SIG-M5 (cell line): Measurements from ENCODE around the gene AHNAK.

Experiments used
- DNase-seq: peaks from one replicate; lab custom pipeline; 2025; lab: John Stamatoyannopoulos, UW

AHNAK gene

DNA sequence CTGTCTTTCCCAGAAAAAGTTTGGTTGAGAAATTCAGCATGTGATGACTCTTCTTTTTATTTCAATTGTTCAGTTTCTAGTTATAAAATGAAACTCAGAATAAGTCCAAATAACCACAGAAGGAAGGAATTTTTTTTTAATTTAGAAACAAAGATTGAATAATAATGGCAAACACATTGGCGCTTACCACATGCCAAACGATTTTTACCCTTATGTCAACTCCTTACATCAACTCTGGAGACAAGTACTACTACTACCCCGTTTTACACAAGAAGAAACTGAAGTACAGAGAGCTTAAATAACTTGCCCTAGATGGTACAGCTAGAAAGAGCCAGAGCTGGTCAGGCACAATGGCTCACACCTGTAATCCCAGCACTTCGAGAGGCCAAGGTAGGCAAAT lies 52.4 kb downstream of the AHNAK start:
- DNase-seq: no peak

DNA sequence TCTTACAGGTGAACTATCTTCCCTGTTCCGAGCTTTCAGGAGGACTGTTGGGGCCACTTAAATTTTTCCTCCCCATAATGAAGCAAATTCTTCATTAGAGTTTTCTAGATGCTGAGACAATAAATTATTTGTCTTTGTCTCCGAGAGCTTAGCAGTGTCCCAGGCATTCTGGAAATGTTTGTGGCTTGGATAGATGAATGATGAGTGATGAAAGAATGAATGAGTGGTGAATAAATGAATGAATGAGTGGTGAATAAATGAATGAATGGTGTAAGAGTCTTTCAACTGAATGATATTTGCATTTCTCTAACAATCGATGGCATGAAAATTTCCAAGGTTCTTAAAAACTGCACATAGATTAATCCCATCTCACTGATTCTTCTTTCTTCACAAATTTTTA lies 52.8 kb downstream of the AHNAK start:
- no peak for DNase-seq

DNA sequence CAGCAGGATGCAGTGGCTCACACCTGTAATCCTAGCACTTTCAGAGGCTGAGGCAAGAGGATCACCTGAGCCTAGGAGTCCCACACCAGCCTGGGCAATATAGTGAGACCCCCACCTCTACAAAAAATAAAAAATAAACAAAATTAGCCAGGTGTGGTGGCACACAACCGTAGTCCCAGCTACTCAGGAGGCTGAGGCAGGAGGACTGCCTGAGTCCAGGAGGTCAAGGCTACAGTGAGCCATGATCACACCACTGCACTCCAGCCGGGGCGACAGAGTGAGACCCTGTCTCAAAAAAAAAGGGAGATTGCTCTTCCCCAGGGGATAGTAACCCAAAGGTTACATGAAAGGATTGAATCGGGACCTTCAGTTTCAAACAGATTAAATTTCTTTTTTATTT lies 54.0 kb downstream of the AHNAK start:
- DNase-seq: no peak

DNA sequence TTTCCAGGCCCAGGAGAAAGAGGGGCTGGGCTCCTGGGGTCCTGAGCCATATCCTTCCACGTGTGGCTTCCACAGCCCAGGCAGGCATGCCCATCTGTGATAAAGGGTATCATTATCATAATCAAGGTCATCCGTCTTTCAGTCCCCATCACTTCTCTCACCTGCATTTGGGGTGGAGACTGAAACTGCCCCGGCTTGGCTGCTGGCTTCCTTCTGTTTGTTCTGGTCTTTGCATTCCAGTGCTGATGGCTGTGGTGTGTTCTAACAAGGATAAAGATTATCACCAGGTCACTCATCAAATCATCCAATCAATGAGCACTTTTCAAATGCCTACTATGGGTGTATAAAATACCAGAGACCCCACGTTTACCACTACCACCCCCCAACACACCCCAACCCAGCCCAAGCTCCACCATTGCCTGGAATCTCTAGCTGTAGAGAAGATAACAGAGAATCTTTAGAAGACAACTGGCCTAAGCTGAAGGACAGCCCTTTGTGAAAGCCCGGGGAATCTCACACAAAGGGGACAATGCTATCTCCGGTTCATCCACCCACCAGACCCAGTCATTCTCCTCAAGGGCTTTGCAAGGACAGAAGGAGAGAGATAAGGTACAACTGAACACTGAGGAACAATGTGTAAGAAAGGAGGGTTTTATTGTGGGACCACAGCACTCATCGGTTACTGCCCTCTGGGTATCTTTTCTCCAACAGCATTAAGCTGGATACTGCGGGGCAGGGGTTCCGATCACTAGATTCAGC lies 54.9 kb downstream of the AHNAK start:
- no peak for DNase-seq

DNA sequence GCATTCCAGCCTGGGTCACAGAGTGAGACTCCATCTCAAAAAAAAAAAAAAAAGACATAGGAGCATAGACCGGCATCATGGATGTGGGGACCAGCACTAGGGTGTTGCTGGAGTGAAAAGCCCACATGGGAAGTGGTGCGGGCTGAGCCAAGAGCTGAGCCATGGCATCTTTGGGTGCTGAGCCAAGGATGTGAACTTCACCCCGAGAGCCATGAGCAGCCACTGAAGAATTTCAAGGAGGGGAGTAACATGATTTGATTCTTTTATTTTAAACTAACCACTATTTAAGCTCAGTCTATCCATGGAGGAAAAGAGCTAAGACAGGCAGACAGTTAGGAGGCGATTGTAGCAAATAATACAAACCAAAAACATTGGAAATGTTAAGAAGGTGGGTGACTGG lies 57.4 kb downstream of the AHNAK start:
- DNase-seq: no peak

DNA sequence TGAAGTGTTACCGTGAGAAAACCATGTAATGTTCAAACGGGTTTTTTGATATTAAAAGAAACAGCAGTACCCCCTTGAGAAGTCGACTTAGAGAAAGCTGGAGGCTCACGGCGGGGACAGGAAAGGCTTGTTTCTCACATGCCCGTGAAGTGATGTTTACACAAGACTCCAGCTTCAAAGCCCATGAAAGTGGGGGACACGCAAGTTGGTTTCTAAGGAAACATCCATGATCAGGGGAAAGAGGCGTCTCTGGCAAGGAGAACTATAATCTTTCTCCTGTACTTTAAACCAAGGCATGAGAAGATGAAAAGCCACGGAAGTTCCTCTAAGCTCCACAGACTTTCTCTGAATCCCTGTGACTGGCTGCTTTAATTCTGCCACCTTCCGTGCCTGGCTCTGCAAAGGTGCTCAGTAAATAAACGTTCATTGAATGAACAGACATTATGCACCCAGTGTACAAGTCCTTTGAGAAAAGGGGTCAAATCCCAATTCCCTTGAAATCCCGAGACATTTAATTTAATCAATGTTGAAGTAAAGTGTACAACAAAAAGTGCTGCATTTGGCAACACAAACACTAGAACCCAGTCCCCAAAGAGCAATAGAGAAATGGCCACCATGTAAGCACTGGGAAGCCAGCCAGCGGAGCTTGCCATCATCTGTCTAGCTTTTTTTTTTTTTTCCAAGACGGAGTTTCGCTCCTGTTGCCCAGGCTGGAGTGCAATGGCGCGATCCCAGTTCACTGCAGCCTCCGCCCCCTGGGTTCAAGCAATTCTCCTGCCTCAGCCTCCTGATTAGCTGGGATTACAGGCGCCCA lies 58.7 kb downstream of the AHNAK start:
- no peak for DNase-seq

DNA sequence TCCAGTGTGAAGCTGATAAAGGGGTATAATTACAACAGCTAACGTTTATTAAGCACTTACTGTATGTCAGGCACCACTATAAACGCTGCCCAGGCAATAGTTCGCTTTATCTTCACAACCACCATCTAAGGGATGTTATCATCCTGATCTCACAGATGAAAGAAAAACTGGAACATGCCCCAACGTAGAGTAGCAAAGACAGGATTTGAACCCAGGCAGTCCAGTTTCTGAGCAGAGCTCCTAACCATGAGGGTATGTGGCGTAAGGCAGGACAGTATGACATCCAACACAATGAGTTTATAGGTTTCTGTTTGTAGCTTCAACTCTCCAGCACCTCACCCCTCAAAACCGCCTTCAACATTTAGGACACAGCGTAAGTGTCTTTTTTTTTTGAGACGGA lies 59.5 kb downstream of the AHNAK start:
- DNase-seq: no peak

DNA sequence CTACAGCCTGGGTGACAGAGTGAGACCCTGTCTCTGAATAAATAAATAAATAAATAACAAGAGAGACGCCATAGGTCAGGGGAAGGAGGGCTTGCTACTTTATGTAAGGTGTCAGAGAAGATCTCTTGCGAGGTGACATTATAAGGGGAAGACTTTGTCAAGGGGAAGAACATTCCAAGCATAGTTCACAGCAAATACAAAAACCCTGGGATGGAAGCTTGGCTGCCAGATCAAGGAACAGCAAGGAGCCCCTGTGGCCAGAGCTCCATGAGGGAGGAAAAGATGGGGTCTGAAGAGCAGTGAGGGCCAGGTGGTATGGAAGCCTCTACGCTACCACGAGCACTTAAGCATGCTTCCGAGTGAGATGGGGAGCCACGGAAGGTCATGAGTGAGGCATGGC lies 62.3 kb downstream of the AHNAK start:
- no peak for DNase-seq

DNA sequence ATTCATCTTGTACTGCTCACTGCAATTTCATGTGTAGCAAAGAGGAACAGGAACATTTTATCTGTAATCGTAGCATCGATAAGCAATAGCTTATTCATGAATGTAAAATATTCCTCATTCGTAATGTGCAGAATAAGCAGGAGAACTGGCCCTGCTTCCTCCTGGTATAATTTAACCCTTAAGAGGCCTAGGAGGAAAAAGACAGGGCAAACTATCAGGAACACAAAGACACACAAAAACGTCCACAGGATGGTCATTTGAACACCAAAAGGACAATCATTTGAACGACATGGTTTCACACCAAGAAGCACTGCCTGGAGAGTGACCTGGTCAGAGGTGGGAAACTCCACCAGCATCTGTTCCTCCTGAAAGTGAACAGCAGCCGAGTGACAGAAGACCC lies 63.9 kb downstream of the AHNAK start:
- DNase-seq: no peak

DNA sequence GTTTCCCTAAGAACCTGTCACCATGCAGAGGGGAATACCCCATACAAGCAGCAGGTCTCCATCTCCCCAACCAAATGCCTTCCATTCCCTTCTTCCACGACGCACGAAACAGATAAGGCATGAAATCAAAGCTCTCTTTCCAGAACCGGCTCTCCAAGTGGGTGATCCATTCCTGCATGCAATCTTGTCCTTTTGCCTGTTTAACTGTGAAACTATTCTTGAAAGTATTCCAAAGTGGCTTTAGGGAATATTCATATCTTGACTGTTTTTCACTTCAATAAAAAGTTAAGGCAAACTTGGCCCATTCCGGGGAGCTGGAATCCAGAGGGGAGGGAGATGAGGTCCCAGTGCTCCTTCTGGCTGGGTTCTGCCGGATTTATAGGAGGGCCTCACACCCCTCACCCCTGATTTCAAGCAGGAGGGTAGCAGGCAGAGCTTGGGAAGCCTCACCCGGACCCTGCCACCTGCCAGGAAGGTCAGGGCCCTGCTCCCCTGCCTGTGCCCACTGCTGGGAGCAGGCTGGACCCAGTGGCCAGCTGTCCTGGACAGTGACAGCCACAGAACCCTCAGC lies 66.9 kb downstream of the AHNAK start:
- DNase-seq: no peak

DNA sequence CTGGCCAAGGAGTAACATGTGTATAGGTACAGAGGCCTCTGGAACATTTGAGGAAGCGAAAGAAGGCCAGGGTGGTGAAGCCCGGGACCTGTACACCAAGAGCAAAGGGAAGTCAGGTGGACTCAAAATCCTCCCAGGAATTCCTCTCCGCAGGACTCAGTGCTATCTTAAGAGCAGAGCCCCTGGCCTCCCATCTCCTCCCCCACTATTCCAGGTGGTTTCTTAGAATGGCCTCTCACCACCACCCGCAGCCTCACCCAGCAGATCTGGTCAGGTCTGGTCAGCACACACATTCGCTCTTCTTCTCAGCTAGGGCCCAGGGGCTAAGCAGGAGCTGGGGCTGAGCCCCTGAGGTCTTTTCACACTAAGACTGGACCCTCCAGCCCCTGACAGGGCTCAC lies 68.7 kb downstream of the AHNAK start:
- no peak for DNase-seq

DNA sequence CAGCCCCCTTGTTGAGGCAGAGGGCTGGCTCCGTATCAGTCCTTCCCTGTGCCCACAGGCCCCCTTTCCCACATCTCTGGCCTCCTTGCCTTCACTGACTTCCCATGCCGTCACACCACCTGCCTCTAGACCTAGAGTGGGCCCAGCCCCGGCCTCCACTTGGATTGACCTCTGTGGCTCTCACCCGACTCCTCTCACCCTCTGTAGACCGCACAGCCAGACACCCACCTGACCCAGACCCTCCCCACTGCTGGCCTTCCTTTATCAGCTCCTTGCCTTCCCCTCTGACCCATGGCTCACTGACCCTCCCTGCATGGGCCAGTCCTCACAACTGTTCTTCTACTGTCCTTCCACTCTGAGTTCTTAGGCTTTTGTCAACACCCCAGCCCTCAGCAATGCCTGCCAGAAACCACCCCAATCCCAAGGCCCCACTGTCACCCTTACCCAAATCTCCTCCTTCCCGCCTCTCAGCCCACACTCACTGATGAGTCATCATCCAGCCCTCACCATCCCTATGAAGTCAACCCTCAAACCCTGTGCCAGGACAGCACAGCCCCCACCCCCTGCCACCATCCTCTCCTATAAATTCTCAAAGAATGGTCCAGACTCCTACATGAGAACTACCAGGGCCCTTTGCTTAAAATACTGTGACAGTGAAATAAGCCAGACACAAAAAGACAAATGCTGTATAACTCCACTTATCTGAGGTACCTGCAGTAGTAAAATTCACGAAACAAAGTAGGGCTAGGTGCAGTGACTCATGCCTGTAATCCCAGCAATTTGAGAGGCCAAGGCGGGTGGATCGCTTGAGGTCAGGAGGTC lies 74.3 kb downstream of the AHNAK start:
- no peak for DNase-seq

DNA sequence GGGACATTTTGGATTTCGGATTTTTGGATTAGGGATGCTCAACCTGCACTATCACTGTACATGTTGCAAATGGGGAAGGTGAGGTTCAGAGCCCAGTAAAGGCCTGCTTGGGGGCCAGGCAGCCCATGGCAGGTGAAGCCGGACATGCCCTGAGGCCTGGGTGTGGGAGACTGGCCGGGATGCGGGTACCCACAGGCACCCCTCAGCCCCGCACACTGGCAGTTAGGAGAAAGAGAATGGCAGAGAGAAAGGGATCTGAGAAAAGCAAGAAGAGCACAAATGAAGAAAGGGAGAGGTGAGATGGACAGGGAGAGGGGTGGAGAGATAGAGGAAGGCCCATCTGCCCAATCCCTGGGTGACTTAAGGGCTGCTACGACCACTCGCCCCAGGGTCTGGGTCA lies 75.0 kb downstream of the AHNAK start:
- no peak for DNase-seq

DNA sequence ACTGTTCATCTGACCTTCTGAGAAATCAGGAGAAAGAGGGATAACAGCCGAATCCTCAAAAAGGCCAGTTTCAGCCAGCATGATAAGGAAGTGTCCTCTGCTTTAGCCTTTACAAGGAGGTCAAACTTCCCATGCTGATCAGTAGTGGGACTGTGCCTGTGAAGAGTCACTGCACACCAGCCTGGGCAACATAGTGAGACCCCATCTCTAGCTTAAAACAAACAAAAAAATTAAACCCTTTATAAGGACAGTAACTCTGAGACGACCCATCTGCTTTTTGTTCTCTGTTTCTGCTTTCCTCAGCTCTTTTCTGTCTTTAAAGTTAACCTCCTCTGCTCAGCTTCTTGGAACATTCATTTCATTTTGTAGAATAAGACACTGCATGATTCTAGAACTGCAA lies 78.0 kb downstream of the AHNAK start:
- DNase-seq: no peak

DNA sequence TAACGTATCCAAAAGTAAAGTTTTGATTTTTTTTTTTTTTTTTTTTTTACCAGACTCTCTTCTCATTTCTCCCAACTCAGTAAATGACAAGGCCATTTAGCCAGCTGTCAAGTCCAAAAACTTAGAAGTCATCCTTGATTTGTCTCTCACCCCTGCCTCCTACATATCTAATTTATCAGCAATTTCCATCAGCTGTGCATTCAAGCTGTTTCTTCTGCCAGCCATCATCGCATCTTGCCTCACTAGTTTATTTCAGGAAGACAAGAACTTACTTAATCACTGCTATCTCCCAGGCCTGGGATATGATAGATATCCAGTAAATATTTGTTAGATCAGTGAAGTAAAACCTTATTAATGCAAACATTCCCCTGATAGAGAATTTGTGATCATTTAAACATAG lies 80.2 kb downstream of the AHNAK start:
- no peak for DNase-seq

DNA sequence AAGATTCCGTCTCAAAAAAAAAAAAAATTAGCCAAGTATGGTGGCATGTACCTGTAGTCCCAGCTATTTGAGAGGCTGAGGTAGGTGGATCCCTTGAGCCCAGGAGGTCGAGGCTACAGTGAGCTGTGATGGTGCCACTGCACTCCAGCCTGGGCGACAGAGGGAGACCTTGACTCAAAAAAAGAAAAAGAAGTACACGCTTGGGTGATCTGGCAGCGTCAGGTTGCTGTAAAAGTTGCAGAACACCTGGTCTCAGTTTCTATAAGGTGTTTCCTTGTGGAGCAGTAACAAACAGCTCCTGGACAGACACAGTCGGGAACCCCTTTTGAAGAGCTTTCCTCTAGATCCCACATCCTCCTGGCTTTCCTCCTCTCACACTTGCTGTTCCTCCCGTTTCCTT lies 82.0 kb downstream of the AHNAK start:
- DNase-seq: no peak

DNA sequence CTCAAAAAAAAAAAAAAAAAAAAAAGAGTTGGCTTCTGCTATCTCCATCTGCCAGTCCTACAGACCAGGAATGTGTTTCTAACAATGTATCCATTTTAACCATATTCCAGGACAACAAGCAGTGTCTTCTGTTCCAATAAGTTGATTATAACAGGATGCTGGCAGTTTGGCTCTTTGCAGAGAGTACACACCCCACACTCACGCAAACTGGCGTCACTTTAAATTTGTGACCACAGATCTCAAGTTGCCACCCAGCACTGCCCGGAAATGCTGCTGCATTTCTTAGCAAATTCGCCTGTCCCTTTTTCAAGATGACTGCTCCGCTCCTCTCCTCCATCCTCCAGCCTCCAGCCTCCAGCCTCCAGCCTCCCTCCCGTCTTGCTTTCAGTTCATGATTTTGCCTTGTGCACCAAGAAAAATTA lies 83.5 kb downstream of the AHNAK start:
- DNase-seq: no peak

DNA sequence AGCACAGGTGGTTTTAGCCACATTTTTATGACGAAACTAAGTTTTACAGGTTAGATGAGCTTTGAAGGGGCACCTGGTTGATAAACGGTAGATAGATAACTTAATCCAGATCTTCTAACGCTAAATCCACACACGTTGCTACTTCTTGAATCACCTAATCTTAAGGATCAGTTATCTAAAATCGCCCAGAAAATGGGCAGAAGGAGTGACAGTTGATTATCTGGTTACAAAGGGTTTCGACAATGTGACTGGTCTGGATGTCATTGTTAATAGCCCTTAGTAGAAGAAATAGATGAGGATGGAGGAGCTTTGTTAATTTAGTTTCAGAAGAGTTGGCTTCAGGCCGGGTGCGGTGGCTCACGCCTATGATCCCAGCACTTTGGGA lies 84.1 kb downstream of the AHNAK start:
- DNase-seq: no peak

DNA sequence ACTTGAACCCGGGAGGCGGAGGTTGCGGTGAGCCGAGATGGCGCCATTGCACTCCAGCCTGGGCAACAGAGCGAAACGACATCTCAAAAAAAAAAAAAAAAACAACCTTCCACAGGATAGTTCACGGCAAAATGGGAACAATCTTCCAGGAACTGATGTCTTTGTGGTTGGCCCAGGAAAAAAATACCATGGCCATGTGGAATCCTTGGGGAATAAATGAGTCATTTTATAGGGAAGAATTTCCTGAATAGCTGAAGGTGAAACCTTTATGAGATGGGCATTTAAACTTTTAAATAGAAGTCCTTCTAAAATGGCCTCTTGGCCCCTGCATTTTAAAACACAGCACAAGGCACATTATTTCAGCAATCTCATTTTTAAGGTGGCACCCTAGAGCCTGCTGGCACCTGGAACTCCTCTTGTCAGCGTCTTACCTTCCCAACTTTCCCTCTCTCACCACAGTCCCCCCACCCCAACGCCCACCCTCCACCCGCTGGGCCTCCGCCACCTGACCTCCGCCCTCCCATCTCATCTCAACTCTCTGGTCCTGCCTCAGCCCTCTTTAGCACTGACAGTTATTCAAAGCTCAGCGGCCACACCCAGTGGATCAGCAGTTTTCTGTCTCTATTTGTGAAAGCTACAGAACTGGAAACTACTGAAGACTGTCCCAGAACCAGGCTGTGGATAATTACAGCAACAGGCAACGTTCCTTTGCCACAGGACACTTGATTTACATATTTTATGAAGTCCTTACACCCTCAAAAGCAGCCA lies 84.7 kb downstream of the AHNAK start:
- no peak for DNase-seq

DNA sequence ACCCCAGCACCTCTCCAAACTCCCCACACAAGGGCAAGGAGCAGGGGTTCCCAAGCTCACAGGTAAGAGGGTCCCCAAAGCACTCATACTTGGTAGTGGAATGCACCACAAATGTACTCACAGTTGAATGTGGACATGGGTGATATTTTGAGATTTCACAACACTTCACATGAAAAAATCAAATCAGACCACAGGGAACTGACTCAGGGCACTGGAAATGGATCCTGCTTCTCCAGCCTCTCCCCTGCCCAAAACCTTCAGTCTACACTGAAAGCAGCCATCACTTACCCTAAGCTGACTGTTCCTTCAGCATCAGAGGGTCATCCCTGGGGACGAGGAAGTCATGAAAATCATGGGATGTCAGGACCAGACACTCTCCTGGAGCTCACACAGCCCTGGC lies 87.5 kb downstream of the AHNAK start:
- DNase-seq: no peak

DNA sequence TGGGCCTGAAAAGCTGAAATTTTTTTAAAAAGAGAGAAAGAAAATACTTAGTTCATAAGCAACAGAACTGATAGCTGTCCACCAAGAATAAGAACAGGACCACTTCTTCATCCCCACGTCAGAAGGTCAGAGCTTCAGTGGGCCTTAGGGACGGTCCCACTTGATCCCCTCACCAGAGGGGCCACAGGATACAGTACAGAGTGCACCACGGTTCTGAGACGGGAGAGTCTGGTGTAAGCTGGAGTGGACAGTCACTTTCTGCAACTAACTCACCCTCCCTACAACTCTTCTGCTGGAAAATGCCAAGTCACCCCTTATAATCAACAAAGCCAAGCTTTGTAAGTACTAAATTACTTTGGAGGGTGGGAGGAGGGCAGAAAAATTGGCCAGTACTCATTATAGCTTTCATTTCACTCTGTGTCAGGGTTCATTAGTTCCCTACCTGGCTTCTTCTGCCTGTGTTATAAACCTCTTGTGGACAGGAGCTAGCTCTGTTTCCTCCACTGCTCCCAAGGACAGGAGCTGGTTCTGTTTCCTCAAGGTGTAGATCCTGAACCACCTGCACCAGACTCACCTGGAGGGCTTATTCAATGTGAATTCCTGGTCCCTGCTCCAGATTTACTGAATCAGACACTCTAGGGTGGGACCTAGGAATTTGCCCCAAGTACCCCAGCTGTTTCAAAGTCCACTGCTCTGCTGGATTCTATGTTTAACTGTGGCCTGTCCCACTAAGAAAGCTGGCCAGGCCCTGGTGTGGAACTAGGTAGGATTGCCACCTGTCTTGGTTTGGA lies 88.2 kb downstream of the AHNAK start:
- DNase-seq: no peak
